ENCODE measurements around the gene DEUP1.
"Not testable (repeated sequence)": the region's sequence is repeated elsewhere in the genome, so short reads cannot be mapped to it uniquely, and the experiment has no call there.

The DEUP1 gene

GRCh38 chr11:93330446-93330984, at the start of gene DEUP1:
DEUP1 (plus strand) TSS chr11:93330742; CDS start chr11:93332260, 1,518 bp downstream.
- DNase-seq, result no peak

GRCh38 chr11:93285430-93285829, 45.1 kb upstream of the DEUP1 start:
- DNase-seq, result no peak

GRCh38 chr11:93287434-93287833, 43.1 kb upstream of the DEUP1 start:
- no peak for DNase-seq

- no peak for DNase-seq
Observed at GRCh38 chr11:93288079-93288478, 42.5 kb upstream of the DEUP1 start.

DNA sequence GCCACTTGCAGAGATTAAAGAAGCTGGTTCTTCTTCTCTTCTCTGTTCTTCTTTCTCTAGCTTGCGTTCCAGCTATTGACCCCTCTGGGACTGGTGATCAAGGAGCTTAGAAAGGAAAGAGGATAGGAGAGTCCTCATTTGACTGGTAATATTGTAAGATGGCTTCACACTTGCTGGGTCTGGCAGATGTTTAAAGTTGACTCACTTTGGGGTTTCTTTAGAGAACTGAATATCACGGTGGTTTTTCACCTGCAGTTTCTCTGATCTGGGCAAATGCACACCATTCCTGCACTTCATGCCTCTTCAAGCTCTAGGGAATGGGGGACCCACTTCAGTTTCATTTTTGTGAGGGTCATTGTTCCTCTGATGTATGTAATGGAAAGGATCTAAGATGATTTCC, 41.8 kb upstream of the DEUP1 start:
- no peak for DNase-seq

DNA sequence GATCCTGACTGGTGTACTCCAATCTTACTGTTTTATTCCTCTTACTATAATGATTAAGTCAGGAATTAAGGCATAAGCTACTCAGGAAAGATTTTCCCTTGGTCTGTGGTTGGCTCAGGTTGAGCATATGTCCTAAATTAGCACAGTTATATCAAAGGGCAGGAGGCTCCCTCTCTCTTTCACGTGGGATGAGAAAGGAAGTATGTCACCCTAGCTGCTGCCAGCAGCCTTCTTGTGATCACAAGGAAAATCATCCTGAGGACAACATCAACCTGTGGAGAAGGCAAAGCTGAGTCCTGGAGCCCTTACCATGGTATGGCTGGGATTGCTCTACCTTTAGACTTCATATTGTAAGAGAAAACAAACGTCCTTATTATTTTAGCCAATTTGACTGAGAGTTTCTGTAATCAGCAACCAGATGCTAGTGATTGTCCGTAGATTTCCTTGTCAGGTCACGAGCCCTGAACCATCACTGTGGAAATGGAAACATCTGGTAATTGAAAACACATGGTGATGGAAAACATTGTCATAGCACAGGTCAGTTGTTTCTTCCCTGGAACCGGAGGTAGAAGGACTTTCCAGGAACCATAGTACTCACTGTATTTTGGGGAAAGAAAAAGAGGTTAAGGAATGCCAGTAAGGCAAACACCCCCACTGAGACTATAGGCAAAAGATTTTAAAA, 40.6 kb upstream of the DEUP1 start:
- no peak for DNase-seq

DNA sequence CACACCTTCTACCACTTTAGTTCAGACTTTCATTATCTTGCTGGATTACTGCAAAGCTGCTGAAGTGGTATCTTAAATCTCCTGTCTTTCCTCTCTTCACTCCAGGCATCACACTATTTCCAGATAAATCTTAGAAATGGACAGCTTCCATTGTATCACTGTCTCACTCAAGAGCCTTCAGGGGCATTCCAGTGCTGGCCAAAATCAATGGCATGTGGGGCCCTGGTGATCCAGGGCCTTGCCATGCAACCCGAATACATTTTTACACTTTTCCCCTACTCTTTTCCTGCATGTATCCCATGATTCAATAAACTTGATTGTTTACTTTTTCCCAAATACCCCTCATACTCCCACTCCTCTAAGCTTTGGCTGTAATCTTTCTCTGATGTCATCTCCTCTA, 39.4 kb upstream of the DEUP1 start:
- no peak for DNase-seq

- no peak for DNase-seq
Observed at GRCh38 chr11:93291898-93292297, 38.6 kb upstream of the DEUP1 start.

- no peak for DNase-seq
Observed at GRCh38 chr11:93295921-93296575, 34.5 kb upstream of the DEUP1 start.

DNA sequence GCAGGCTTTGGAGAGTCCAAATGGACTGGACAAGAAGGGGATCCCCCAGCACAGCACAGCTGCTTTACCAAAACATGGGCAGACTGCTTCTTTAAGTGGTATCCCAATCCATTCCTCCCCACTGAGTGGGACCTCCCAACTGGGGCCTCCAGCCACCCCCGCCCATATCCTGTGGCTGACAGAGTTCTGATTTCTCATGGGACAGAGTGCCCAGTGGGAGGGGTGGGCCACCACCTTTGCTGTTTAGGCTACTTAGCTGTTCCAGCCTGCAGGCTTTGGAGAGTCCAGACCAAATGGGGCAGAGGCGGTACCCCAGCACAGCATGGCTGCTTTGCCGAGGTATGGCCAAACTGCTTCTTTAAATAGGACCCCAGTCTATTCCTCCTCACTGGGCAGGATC, 26.9 kb upstream of the DEUP1 start:
- no peak for DNase-seq

- not testable (repeated sequence) for DNase-seq
Observed at GRCh38 chr11:93314399-93314798, 16.1 kb upstream of the DEUP1 start.

DNA sequence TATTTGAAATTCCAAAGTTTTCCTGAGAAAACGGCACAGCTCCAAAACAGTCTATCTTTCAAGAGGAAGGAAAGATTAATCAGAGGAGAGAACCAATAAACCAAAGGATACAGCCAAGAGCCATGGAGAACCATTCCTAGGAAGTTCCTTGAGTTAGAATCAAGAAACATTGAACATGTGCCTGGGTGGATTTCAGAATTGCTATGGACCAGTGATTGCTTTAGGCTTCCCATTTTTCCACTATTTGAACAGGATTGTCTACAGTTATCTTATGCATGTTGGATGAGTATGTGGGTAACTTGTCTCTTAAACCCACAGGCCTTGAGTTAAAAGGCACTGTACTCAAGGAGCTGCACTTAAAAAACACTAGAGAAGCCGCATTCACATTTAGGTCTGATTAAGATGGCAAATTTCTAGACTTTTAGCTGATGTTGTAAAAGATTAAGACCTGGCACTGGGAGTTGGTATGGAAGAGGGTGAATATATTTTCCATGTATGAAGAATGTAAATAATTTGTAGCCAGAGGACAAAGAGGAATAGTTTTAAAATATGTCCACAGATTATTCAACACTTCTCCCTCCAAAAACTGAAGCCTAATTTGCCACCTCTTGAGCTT, 11.2 kb upstream of the DEUP1 start:
- no peak for DNase-seq

DNA sequence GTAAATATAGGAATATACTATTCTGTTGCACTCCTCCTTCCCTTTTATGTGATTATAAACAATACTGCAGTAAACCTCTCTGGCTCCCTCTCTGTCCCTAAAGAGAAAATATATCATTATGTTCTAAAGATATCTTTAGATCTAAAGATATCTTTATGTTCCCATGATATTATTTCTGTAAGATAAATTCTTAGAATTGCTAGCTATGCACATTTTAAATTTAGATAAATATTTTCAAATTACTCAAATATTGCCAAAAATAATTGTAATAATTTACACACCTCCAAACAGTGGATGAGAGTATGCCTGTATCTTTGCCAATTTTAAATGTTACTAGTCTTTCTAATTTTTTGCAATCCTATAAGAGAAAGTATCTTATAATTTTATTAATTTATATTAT, 10.3 kb upstream of the DEUP1 start:
- DNase-seq, result no peak

- no peak for DNase-seq
Observed at GRCh38 chr11:93322207-93322606, 8.3 kb upstream of the DEUP1 start.

DNA sequence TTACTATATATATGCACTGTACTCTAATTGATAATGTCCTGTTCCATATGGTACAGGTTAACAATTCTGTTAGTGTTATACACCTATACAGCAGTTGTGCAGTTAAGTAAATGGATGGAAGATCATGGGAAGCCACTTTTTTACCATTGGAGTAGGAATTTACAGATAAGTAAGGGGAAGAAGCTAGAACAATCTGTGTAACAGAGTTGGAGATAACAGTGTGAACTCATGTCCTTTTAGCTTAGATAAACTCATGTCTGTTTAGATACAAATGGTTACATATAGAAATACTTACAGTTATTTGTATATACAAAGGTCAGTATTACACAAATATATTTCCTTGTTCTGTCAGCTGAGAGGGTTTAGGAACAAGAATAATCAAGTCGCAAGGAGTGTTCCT, 6.8 kb upstream of the DEUP1 start:
- no peak for DNase-seq

DNA sequence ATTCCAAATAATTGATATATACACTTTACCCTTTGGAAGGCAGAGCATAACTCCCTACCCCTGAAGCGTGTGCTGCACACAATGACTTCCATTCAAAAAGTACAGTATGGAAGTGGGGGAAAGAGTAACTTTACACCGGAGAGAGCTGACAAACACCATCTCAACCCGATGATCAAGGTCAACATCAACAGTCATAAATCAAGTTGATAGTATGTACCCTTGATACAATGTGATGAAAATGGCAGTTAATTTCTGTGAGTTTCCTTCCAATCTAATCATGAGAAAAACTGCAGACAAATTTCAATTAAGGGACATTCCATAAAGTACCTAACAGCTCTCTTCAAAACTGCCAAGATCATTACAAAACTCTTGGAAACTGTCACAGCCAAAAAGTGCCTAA, 6.0 kb upstream of the DEUP1 start:
- DNase-seq, result no peak

DNA sequence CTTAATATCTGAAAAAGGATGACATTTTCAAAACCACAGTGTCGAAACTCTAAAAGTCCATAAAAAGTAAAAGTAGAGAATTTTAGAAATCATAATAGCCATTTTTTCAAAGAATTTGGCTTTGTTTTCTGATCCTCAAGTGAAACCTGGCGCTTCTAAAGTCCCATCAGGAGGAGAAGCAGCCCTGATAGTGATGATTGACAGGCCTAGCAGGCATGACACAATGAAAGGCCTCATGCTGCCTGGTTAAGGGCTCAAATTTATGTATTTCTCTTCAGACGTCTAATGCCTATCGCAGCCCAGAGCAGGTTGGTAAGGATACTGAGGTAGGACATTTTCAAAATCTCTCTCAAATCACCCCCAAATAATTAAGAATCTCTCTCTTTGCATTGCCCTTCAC, 3.9 kb upstream of the DEUP1 start:
- DNase-seq, result no peak

DNA sequence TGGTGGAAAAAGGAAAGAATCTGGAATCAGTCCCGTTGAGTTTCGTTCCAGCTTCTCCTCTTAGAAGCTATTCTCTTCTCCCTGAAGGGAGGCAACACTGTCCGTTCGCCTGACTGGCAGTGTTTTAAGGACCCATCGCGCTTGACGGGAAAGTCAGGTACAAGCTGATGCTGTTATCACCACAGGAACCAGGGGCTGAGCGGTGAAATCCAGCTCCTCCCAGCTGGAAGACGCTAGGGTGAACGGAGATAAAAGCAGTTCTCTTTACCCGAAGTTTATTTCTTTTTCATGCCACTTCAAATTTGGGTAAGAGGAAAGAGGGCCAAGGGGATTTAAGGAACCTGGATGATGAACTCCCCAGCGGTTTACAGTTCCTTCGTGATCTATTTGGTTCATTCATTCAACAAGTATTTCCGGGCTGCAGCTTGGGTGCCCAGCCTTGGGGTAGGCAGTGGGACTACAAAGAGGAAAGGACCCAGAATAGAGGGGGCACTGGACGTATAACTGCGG, 551 bp upstream of the DEUP1 start:
- DNase-seq, result no peak

DNA sequence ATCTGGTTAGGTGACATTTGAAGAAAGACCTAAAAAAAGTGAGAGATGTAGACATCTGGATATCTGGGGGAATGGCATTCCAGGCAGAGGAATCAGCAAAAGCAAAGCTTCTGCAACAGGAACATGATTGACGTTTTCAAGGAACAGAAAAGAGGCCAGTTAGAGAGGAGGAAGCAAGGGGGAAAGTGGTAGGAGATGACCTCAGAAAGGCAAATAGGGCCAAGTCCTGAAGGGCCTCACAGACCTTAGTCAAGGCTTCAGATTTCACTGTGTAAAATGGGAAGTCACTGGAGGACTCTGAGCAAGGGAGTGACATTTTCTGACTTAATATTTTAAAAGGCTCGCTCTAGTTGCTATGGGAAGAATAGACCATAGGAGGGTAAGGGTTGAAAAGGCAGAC, 9.7 kb downstream of the DEUP1 start:
- DNase-seq, result no peak

DNA sequence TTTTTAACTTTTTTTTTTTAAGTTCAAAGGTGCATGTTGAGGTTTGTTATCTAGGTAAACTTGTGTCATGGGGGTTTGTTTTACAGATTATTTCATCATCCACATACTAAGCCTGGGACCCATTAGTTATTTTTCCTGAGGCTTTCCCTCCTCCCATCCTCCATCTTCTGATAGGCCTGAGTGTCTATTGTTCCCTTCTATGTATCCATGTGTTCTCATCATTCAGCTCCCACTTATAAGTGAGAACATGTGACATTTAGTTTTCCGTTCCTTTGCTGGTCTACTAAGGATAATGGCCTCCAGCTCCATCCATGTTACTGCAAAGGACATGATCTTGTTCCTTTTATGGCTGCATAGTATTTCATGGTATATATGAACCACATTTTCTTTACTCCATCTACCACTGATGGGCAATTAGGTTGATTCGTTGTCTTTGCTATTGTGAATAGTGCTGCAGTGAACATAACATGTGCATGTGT, 14.4 kb downstream of the DEUP1 start:
- no peak for DNase-seq

GRCh38 chr11:93348930-93349329, 18.4 kb downstream of the DEUP1 start:
- DNase-seq, result no peak

DNA sequence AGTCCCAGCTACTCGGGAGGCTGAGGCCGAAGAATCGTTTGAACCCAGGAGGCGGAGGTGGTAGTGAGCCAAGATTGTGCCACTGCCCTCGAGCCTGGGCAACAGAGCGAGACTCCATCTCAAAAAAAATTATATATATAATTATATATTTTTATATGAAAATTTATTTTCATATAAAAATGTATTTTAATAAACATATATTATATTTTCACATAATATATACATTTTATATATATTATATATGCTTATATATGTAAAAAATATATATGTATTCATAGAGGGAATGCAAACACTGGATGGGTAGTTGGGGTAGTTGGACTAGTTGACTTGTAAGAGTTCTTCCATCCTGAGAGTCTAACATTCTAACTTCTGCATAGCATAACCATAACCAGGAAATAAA, 20.3 kb downstream of the DEUP1 start:
- DNase-seq, result no peak

DNA sequence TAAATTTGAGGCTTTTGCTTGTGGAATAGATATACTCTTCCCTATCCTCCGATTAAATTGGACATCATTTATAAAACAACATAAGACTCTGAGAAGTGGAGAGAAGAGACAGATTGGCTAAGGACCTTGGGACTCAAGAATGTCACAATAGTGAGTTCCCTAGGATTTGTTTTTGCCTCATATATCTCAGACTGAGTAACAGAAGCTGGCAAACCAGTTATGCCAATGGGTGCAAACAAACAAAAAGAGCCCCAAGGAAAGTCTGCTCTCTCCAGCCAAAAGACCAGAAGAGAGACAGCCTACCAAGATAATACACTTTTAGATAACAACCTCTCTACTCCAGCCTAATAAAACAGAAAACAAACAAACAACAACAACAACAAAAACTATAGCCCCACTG, 28.9 kb downstream of the DEUP1 start:
- DNase-seq, result no peak

DNA sequence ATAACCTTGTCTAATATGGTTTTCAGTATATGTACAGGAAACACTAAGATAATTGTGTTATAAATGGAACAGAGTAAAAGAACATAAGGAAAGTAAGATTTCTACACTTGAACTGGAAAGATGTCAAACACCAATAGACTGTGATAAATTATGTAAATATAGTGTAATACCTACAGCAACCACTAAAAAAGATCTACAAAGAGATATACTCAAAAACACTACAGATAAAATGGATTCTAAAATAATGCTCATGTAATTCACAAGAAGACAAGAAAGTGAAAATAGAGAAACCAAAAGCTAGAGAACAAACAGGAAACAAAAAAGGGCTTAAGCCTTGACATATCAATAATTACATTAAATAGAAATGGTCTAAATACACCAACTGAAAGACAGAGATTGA, 30.9 kb downstream of the DEUP1 start:
- DNase-seq, result no peak

Measured in activated CD4-positive, CD25-positive, alpha-beta regulatory T cell (primary cell).